DOHH2 (cell line): ENCODE data around the gene HTR2A.

ENCODE experiments used
- H3F3A ChIP-seq: fragments of 200-600 bp; sonication (generic), shearing (Covaris generic); 2 replicates; pipeline ENCODE4 v1.6.0; 2016; ENCODE audit warnings: antibody characterized with exemption, mild to moderate bottlenecking; ENCODE audit not compliant: control insufficient read depth, insufficient read depth
- H3K27ac ChIP-seq: fragments of 200-600 bp; sonication (generic); 2 replicates; pipeline ENCODE4 v1.5.1; 2014; ENCODE audit warnings: low read depth, mild to moderate bottlenecking, low read length, moderate library complexity
- H3K27me3 ChIP-seq: fragments of 200-600 bp; sonication (generic); 2 replicates; pipeline ENCODE4 v1.6.1; 2014; ENCODE audit warnings: mild to moderate bottlenecking, low read length, mixed read lengths; ENCODE audit not compliant: control insufficient read depth
- H3K36me3 ChIP-seq: fragments of 200-600 bp; sonication (generic); 2 replicates; pipeline ENCODE4 v1.6.1; 2014; ENCODE audit warnings: mild to moderate bottlenecking, low read length, moderate library complexity, mixed read lengths; ENCODE audit not compliant: control insufficient read depth
- H3K4me1 ChIP-seq: fragments of 200-600 bp; sonication (generic); 2 replicates; pipeline ENCODE4 v1.6.1; 2014; ENCODE audit warnings: mild to moderate bottlenecking, low read length, mixed read lengths; ENCODE audit not compliant: control insufficient read depth
- H3K4me2 ChIP-seq: fragments of 200-600 bp; sonication (generic); 2 replicates; pipeline ENCODE4 v1.6.0; 2014; ENCODE audit warnings: mild to moderate bottlenecking, low read length, moderate library complexity
- H3K4me3 ChIP-seq: fragments of 200-600 bp; sonication (generic); 2 replicates; pipeline ENCODE4 v1.5.1; 2014; ENCODE audit warnings: mild to moderate bottlenecking, low read length, mixed read lengths
- H3K79me2 ChIP-seq: fragments of 200-600 bp; sonication (generic); 2 replicates; pipeline ENCODE4 v1.6.1; 2014; ENCODE audit warnings: mild to moderate bottlenecking, low read length, mixed read lengths; ENCODE audit not compliant: control insufficient read depth
- H3K9me2 ChIP-seq: fragments of 200-600 bp; sonication (generic); replicated peaks from 2 replicates; pipeline ENCODE4 v1.6.1; 2014; ENCODE audit warnings: mild to moderate bottlenecking, low read length, mixed read lengths; ENCODE audit not compliant: control insufficient read depth
- H3K9me3 ChIP-seq: fragments of 200-600 bp; sonication (generic); 2 replicates; pipeline ENCODE4 v1.6.1; 2014; ENCODE audit warnings: antibody characterized with exemption, low read length, mixed read lengths; ENCODE audit not compliant: control insufficient read depth, insufficient read depth
- H4K20me1 ChIP-seq: fragments of 200-600 bp; sonication (generic); 2 replicates; pipeline ENCODE4 v1.6.0; 2014; ENCODE audit warnings: low read depth, mild to moderate bottlenecking, antibody characterized with exemption, low read length, moderate library complexity; ENCODE audit not compliant: control insufficient read depth, insufficient read depth
- EZH2phosphoT487 ChIP-seq: fragments of 200-600 bp; sonication (generic); IDR thresholded peaks from 2 replicates; pipeline ENCODE4 v1.6.1; 2017; ENCODE audit warnings: borderline replicate concordance, mild to moderate bottlenecking, antibody characterized with exemption, low read length, moderate library complexity, mixed read lengths
- TF ChIP-seq, protein P1 (sequence below): fragments of 200-600 bp; sonication (generic); IDR thresholded peaks from one replicate; pipeline ENCODE4 v1.5.1; 2014; ENCODE audit warnings: antibody characterized with exemption, mild to moderate bottlenecking, low read depth, low read length; ENCODE audit not compliant: poor library complexity, severe bottlenecking

The HTR2A gene

DNA sequence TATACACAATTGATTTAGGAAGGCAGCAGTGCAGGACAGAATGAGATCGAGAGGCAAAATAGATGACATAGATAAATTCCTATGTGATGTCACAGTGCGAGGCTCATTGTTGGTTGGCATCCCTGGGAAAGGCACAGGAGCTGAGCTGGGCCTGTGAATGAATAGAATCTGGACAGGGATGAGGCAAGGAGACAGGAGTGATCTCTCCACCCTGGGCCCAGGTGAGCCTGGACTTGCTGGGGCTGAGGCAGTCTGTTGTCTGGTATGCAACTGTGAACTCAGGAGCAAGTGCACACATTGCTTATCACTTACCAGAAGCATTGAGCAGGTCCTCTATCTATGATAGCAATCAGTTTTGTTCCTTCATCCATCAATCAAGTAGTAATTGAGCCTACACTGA is 51.7 kb downstream of the HTR2A start:
- TF ChIP-seq, protein P1, sequence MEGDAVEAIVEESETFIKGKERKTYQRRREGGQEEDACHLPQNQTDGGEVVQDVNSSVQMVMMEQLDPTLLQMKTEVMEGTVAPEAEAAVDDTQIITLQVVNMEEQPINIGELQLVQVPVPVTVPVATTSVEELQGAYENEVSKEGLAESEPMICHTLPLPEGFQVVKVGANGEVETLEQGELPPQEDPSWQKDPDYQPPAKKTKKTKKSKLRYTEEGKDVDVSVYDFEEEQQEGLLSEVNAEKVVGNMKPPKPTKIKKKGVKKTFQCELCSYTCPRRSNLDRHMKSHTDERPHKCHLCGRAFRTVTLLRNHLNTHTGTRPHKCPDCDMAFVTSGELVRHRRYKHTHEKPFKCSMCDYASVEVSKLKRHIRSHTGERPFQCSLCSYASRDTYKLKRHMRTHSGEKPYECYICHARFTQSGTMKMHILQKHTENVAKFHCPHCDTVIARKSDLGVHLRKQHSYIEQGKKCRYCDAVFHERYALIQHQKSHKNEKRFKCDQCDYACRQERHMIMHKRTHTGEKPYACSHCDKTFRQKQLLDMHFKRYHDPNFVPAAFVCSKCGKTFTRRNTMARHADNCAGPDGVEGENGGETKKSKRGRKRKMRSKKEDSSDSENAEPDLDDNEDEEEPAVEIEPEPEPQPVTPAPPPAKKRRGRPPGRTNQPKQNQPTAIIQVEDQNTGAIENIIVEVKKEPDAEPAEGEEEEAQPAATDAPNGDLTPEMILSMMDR, result no peak
- TF ChIP-seq EZH2phosphoT487, result no peak
- Histone ChIP-seq H3K79me2 (no peaks in the 10 kb centered on the region), H3K9me3 (no peaks in the 10 kb centered on the region), H3K9me2 (no peaks in the 10 kb centered on the region), H4K20me1 (no peaks in the 10 kb centered on the region), H3F3A (no peaks in the 10 kb centered on the region), H3K4me3 (no peak overlapping the region), H3K4me2 (no peak overlapping the region), H3K4me1 (no peaks in the 10 kb centered on the region), H3K27ac (no peak overlapping the region), H3K36me3 (no peaks in the 10 kb centered on the region), H3K27me3 (peaks cover 5% of the 10 kb centered on the region; the same call in 1 of the 2 replicates)

DNA sequence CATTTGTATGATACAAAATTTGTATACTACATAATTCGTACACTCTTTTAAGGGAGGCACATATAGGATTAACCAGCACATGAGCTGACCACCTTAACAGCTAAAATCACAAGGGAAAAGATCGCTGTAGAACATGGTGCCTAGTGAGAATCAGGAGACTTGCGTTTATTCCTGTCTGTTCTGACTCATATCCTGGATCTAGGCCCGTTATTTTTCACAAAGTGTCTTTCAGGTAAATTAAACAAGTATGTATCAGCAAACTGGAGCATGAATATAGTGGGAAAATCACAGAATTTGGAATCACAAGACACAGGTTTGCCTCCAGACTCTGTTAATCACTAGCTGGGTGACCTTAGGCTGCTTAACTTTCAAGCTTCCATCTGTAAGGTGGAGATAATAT is 52.4 kb downstream of the HTR2A start:
- Histone ChIP-seq H3K27me3 (peaks cover 10% of the 10 kb centered on the region; the same call in 1 of the 2 replicates), H3K36me3 (no peaks in the 10 kb centered on the region), H3K9me2 (no peaks in the 10 kb centered on the region), H3K9me3 (no peaks in the 10 kb centered on the region), H3F3A (no peaks in the 10 kb centered on the region), H3K27ac (no peak overlapping the region), H3K4me1 (no peaks in the 10 kb centered on the region), H3K79me2 (no peaks in the 10 kb centered on the region), H3K4me3 (no peak overlapping the region), H4K20me1 (no peaks in the 10 kb centered on the region), H3K4me2 (no peak overlapping the region)
- TF ChIP-seq EZH2phosphoT487, result no peak
- TF ChIP-seq, protein P1, result no peak

DNA sequence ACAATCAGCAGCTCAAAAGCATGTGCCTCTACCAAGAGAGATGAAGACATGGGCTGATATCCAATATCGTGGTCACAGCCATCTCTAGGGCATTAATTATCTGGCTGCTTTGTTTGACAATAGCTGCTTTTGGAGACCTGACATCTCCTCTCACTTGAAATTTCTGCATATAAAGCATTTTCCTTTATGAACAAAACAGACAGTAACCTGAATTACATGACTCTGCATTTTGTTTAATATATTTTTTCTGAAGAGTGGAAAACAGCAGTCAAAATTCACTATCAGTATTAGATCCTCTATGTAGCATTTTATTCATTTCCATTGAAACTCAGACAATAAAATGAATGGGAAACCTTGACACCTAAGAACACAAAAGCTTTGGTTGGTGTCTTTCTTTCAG is 57.5 kb downstream of the HTR2A start:
- H3K36me3 ChIP-seq, result no peaks in the 10 kb centered on the region
- no peaks in the 10 kb centered on the region for H3K9me3 ChIP-seq
- no peaks in the 10 kb centered on the region for H4K20me1 ChIP-seq
- no peaks in the 10 kb centered on the region for H3K4me1 ChIP-seq
- TF ChIP-seq EZH2phosphoT487, result no peak
- no peaks in the 10 kb centered on the region for H3K9me2 ChIP-seq
- H3K79me2 ChIP-seq, result no peaks in the 10 kb centered on the region
- no peaks in the 10 kb centered on the region for H3F3A ChIP-seq
- peaks cover 17% of the 10 kb centered on the region; the same call in 1 of the 2 replicates for H3K27me3 ChIP-seq
- no peak overlapping the region for H3K4me3 ChIP-seq
- no peak overlapping the region for H3K4me2 ChIP-seq
- no peak overlapping the region for H3K27ac ChIP-seq

DNA sequence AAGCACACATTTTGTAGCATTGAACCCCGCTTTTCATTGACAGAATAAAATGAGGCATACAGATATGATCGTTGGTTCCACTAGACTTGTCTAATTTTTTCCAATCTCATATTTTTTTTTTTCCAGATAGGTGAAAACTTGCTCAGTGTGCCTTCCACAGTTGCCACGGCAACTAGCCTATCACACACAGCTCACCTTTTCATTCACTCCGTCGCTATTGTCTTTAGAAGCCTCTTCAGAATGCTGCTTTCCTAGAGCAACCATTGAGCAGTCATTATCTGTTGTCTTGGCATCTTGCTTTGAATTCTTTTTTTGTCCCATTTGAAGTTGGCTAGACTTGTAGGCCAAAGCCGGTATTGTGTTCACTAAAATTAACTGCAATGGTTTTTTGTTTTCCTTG is 62.2 kb downstream of the HTR2A start:
- Histone ChIP-seq H3K4me1 (no peaks in the 10 kb centered on the region), H4K20me1 (no peaks in the 10 kb centered on the region), H3K27me3 (peaks cover 13% of the 10 kb centered on the region; the same call in 1 of the 2 replicates), H3K27ac (no peak overlapping the region), H3K9me3 (no peaks in the 10 kb centered on the region), H3K9me2 (no peaks in the 10 kb centered on the region), H3K36me3 (no peaks in the 10 kb centered on the region), H3F3A (no peaks in the 10 kb centered on the region), H3K79me2 (no peaks in the 10 kb centered on the region), H3K4me3 (no peak overlapping the region), H3K4me2 (no peak overlapping the region)
- no peak for TF ChIP-seq EZH2phosphoT487
- TF ChIP-seq, protein P1, result no peak
